ENCODE results near the gene SMAGP.

The SMAGP gene

GRCh38 chr12:51247523-51248206 lies 22.6 kb downstream of the SMAGP start:
- Mint-ChIP-seq H3K9me3 (no peaks in the 10 kb centered on the region), H3K4me3 (no peak overlapping the region), H3K36me3 (ENCODE audit: low read depth) (peaks cover 18% of the 10 kb centered on the region), H3K27ac (peak overlapping the region; percentile 26 to 77 (median 36)), H3K27me3 (ENCODE audit: low read depth) (no peaks in the 10 kb centered on the region), H3K4me1 (peaks cover 14% of the 10 kb centered on the region)
- TF ChIP-seq CTCF (IDR thresholded peaks at IDR 0.05; ENCODE audit: unreplicated experiment in 3 of 3) = no peak

GRCh38 chr12:51246254-51246853 lies 23.9 kb downstream of the SMAGP start:
- Mint-ChIP-seq H3K27ac (peak overlapping the region; percentile 24 to 79 (median 61)), H3K9me3 (no peaks in the 10 kb centered on the region), H3K27me3 (ENCODE audit: low read depth) (no peaks in the 10 kb centered on the region), H3K4me3 (no peak overlapping the region), H3K4me1 (peaks cover 14% of the 10 kb centered on the region), H3K36me3 (ENCODE audit: low read depth) (peaks cover 27% of the 10 kb centered on the region)
- TF ChIP-seq CTCF (IDR thresholded peaks at IDR 0.05; ENCODE audit: unreplicated experiment in 3 of 3) = no peak

GRCh38 chr12:51245476-51246253 lies 24.6 kb downstream of the SMAGP start:
- H3K4me1 Mint-ChIP-seq = peaks cover 14% of the 10 kb centered on the region
- peaks cover 33% of the 10 kb centered on the region for H3K36me3 Mint-ChIP-seq (ENCODE audit: low read depth)
- no peaks in the 10 kb centered on the region for H3K9me3 Mint-ChIP-seq
- H3K27me3 Mint-ChIP-seq (ENCODE audit: low read depth) = no peaks in the 10 kb centered on the region
- H3K27ac Mint-ChIP-seq = peak overlapping the region; percentile 24 to 79 (median 61)
- no peak overlapping the region for H3K4me3 Mint-ChIP-seq
- TF ChIP-seq CTCF (IDR thresholded peaks at IDR 0.05; ENCODE audit: unreplicated experiment in 3 of 3) = no peak

- no peaks in the 10 kb centered on the region for H3K9me3 Mint-ChIP-seq
Observed at GRCh38 chr12:51244269-51244668, 25.9 kb downstream of the SMAGP start.

GRCh38 chr12:51242876-51243275 lies 27.3 kb downstream of the SMAGP start:
- peaks cover 26% of the 10 kb centered on the region for H3K4me1 Mint-ChIP-seq
- no peaks in the 10 kb centered on the region for H3K9me3 Mint-ChIP-seq
- no peaks in the 10 kb centered on the region for H3K27me3 Mint-ChIP-seq (ENCODE audit: low read depth)
- no peak overlapping the region for H3K27ac Mint-ChIP-seq
- H3K4me3 Mint-ChIP-seq = peak overlapping the region in 1 of 3 experiments; percentile 44
- no peak for TF ChIP-seq CTCF (IDR thresholded peaks at IDR 0.05; ENCODE audit: unreplicated experiment in 3 of 3)
- H3K36me3 Mint-ChIP-seq (ENCODE audit: low read depth) = peaks cover 37% of the 10 kb centered on the region

More at GRCh38 chr12:51244269-51244668, 25.9 kb downstream of the SMAGP start:
- H3K36me3 Mint-ChIP-seq (ENCODE audit: low read depth) = peaks cover 37% of the 10 kb centered on the region
- H3K4me1 Mint-ChIP-seq = peaks cover 22% of the 10 kb centered on the region
- no peak for TF ChIP-seq CTCF (IDR thresholded peaks at IDR 0.05; ENCODE audit: unreplicated experiment in 3 of 3)
- H3K27ac Mint-ChIP-seq = no peak overlapping the region
- no peak overlapping the region for H3K4me3 Mint-ChIP-seq
- no peaks in the 10 kb centered on the region for H3K27me3 Mint-ChIP-seq (ENCODE audit: low read depth)
